GM19395 (cell line): Measurements from ENCODE around the gene TNS3.

Source experiments
- ATAC-seq: cut with Tn5 transposase; IDR thresholded peaks from one replicate; pipeline ENCODE4 v1.9.1; 2021; ENCODE audit warnings: mild to moderate bottlenecking, moderate library complexity; ENCODE audit not compliant: unreplicated experiment

TNS3 gene

GRCh38 chr7:47526466-47526865 is 55.4 kb downstream of the TNS3 start:
- no peak for ATAC-seq

DNA sequence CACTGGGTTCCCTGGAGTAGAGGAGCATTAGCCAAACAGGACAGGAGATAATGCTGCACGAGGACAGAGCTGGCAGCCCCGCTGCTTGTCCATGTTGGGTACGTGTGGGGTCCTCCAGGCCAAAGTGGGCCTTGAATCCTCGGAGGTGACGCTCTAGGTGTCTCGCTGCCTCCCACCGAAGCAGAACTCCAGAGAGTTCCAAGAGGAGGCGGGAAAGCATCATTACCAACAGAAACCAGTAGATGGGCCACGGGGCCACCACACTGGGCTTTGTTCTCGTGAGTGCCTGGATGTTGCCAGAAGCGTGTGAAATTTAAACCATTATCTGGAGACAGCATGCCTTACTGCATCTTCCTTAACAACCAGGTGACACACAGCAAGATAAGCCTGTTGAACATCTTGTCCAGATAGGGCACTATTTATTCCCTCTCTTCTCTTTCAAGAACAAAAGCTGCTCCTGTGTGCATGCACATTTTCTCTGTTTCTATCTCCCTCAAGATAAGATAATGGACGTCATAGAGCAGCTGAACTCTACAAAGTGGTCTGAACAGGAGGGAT is 56.8 kb downstream of the TNS3 start:
- no peak for ATAC-seq

DNA sequence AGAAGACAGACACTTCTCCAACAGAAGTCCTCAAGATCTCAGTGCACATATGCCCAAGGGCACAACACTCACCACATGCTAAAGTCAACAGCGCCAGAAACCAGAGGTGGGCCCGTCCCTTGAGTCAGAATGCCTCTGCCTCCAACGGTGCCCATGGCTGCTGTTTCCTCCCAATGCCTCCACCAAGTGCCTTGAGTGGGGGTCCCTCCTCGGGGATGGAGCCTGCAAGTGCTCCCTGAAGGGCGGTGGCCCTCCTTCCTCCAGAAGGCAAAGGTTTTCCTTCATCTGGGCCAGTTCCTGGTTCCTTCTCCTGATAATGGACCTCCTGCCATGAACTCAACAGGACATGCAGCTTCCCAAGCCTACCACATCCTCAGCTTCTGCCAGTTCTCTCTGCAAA is 58.5 kb downstream of the TNS3 start:
- no peak for ATAC-seq

GRCh38 chr7:47521816-47522561 is 59.9 kb downstream of the TNS3 start:
- ATAC-seq: no peak

GRCh38 chr7:47521011-47521795 is 60.7 kb downstream of the TNS3 start:
- ATAC-seq: no peak

GRCh38 chr7:47520406-47520805 is 61.5 kb downstream of the TNS3 start:
- ATAC-seq: no peak

DNA sequence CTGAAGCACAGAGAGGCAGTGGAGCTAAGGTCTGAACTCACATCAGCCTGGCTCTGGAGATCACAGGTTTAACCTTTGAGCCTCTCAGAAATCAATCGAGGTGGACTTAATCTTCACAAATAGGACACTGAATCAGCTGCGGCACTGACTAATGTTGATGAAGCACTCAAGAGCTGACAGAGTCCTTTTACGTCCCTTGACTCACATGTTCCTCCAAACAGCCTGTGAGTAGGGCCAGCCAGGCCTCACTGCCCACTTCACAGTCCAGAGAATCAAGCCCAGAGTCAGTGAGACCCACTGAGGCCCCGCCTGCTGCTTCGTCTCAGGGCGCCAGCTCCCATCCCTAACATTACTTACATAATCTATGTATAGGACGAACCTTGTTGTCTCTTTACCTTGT is 63.1 kb downstream of the TNS3 start:
- ATAC-seq: no peak

DNA sequence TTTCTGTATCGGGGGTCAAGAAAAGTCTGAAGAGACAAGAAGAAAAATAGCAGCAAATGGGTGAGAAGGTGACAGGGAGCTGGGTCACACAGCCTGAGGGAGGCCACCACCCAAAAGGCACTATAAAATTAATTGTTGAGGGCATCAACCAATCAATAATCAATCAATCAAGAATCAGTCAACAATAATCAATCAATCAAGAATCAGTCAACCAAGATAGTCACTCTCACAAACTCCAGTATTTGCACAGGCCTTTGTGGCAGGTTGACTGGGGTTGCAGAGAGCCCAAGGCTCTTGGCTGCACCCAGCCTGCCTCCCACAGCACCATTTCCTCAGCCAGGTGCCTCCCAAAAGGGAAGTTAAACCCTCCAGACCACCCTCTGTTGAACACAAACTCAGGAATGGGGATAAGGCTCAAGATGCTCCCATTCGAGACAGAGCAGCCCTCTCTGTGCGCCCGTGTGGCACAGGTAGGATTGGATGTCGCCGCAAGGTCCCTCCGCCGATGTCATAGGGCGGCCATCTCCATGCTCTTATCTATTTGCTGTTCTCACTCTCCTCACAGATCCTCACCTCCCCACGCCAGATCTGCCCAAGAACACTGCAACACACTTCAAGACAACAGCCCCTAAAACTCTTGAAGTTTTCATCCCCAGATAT is 64.0 kb downstream of the TNS3 start:
- ATAC-seq: no peak

DNA sequence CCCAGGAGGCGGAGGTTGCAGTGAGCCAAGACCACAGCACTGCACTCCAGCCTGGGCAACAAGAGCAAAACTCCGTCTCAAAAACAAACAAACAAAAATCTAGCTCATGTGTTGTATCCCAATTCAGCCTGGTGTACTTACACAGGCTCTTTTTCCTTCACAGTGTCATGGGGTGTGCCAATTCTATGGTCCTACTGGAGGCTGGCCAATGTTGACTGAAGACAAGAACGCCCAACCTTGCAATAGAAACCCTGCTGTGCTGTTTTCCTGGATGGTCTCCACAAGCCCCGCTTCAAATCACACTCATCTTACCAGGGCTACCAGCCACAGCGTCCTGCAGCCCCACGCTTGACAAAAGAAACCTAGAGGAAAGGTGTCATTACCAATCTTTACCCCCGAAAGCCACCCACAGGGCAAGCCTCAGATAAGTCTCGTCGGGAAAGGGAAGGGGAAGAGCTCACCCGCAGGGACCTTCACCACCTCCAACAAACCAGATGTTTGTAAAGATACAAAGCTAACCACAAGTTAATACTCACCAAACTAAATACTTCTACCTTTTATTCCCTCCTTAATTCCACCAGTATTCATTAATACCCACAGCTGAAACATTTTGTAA is 64.8 kb downstream of the TNS3 start:
- ATAC-seq: no peak

GRCh38 chr7:47516386-47516785 is 65.5 kb downstream of the TNS3 start:
- ATAC-seq: no peak

DNA sequence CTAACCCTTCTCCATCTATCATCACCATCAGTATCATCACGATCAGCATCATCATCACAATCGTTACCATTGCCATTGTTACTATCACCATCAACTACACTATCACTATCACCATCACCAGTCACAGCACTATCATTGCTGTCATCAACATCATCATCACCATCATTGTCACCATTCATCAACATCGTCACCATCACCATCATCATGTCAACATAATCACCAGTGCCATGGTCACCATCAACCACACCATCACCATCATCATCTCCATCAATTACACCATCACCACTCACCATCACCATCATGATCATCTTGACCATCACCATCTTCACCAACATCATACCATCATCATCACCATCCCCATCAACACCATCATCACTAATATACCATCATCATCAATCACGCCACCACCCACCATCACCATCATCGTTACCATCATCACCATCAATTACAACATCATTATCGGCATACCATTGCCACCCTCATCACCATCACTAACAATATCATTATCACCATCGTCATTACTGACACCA is 66.5 kb downstream of the TNS3 start:
- ATAC-seq: no peak

GRCh38 chr7:47514818-47515217 is 67.1 kb downstream of the TNS3 start:
- ATAC-seq: no peak

- no peak for ATAC-seq
Measured at GRCh38 chr7:47514367-47514766, 67.5 kb downstream of the TNS3 start.

DNA sequence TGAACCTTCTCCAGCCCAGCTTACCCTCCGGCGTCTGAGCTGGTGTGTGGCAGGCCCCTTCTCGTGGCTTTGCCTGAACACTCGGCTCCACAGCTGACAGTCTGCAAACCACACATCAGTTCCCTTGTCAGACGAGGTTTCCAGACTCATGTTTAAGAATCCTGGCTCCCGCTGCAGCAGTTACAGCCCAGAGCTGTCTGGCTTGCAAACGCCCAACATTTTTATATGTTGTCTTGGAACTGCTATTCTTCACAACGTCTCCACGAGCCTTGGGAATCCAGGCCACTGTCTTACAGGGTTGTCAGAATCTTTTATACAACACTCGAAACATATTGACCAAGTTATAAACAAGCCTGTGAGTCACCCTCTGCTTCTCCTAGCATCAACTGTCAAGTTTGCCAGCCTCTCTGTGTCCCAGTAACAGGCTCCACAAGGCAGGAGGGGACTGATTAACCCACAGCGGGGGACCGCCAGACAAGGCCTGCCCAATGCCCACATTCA is 68.1 kb downstream of the TNS3 start:
- no peak for ATAC-seq

GRCh38 chr7:47512481-47513176 is 69.3 kb downstream of the TNS3 start:
- ATAC-seq: no peak

GRCh38 chr7:47511699-47512370 is 70.1 kb downstream of the TNS3 start:
- no peak for ATAC-seq

GRCh38 chr7:47510786-47511185 is 71.1 kb downstream of the TNS3 start:
- ATAC-seq: no peak

GRCh38 chr7:47510192-47510591 is 71.7 kb downstream of the TNS3 start:
- ATAC-seq: no peak

GRCh38 chr7:47509571-47509970 is 72.3 kb downstream of the TNS3 start:
- no peak for ATAC-seq
